ENCODE measurements around the gene C22orf39.

The C22orf39 gene

DNA sequence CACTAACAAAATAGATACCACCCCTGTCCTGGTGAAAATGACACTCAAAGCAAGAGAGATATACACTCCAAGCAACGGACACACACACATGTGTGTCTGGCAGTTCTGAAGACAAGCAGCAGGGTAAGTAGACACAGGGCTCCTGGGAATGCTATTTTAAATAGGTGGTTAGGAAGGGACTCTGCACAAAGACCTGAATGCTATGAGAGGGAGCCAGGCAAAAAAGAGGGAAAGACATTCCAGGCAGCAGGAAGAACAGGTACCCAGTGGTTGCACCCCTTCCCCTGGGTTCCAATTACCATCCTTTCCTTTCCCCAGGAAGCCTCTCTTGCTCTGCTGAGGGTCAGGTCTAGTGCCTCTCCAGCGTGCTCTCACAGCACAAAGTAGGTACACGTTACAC lies 28.5 kb upstream of the C22orf39 start:
- no peak for DNase-seq

DNA sequence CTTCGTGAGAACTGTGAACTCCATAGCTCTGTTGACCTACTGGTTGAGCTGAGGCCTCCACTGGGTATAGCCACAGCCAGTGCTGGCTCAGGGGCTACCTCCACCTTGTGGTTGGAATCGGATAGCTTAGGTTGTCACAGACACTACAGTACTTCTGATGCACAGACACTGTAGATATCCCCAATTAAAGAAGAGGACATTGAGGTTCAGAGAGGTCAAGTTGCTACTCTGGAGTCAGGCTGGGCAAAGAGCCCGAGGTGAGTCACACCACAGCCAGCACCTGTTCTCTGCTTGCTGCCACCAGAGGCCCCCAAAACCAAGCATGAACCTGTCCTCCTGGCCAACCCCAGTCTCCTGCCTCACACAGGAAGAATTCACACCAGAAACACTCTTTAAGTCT lies 26.1 kb upstream of the C22orf39 start:
- DNase-seq = no peak

- no peak for DNase-seq
Observed at GRCh38 chr22:19472233-19472632, 24.7 kb upstream of the C22orf39 start.

DNA sequence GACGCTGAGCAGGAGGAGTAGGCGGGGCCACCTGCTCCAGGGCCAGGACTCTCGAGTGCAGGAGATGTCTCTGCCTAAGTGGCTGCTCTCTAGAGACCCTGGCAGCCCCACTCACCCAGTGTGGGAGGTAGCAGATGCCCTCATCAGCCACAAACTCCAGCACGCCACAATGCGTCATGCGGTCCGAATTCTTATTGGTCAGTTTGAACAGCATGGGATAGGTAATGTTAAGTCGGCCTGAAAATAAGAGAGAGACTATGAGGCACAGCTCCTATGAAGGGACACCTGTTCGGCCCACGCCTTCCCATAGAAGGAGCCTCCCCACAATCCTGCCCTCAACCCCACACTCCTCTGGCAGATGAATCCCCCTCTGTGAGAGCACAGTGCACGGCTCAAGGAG lies 24.1 kb upstream of the C22orf39 start:
- no peak for DNase-seq

DNA sequence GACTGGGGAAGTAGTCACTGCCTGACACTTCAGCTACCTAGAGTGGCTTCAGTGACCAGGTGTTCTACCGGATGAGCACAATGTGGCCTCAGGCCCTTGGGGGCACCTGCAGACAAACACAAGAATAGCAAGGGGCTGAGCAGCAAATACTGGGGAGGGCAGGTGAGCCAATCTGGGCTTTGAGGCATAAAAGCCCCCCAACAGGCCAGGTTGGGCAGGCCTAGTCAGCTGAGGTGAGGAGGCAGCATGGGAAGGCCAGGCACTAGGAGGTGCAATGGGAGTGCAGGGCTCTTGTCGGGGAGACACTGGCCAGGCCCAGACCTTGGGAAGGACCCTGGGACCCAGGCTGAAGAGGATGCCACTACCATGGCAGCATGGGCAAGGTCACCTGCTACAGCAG lies 22.5 kb upstream of the C22orf39 start:
- DNase-seq = no peak

- no peak for DNase-seq
Observed at GRCh38 chr22:19469421-19469820, 21.9 kb upstream of the C22orf39 start.

- DNase-seq = no peak
Observed at GRCh38 chr22:19467912-19468311, 20.4 kb upstream of the C22orf39 start.

- DNase-seq = no peak
Observed at GRCh38 chr22:19466848-19467752, 19.6 kb upstream of the C22orf39 start.

DNA sequence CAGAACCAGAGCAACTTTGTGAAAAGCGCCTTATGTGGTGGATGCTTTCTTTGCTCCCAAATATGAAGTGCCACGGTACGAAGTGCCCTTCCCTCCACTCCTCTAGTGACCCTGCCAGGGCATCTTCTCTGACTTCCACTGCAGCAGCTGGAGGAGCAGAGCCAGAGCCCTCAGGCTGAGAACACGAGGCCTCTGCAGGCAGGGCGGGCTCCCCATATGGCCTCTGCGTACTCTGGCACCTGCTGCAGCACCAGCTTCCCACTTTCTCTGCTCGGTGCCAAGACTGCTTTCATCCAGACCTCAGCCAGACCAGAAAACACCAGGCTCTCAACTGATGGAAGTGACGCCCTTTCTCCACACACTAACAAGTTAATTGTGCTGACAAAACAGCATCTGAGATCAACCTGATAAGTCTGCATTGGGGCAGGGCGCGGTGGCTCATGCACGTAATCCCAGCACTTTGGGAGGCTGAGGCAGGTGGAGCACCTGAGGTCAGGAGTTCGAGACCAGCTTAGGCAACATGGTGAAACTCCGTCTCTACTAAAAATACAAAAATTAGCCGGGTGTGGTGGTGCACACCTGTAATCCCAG lies 18.7 kb upstream of the C22orf39 start:
- no peak for DNase-seq

DNA sequence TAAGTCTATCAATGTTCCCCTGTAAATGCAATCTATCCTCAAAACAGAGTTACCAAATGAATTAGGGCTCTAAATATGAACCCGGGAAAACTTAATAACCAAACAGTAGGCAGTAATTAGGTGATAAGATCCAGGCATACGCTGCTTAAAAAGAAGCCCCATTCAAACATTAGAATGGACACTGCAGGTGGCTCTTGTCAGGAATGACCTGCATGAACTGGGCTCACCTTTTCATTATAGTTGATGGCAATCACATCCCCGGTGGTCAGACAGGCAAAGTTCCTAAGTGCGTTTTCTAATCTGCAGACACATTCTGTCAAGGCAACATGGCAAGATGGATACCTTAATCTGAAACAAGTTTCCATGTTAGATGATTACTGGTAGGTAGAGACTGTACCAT lies 17.5 kb upstream of the C22orf39 start:
- DNase-seq = no peak

DNA sequence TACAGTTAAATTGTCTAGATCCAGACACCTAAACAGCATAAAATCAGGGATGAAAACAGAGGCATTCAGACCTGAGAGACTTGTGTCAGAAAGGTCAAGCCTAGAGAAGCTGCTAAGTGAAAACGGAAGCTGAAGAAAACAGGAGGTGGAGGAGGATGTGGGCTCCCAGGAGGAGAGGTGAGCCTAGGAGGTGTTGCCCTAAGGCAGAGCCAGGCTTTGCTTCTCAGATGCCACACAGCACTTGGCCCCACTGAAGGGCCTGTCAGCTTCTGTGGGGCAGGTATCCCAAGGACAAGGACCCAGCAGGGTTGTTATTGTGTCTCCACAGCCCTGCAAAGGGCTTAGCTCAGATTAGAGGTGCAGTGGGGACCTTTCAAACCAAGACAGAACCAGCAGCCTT lies 17.0 kb upstream of the C22orf39 start:
- DNase-seq = no peak

GRCh38 chr22:19463491-19464469 lies 16.3 kb upstream of the C22orf39 start:
- no peak for DNase-seq

GRCh38 chr22:19463008-19463407 lies 15.5 kb upstream of the C22orf39 start:
- DNase-seq = no peak

DNA sequence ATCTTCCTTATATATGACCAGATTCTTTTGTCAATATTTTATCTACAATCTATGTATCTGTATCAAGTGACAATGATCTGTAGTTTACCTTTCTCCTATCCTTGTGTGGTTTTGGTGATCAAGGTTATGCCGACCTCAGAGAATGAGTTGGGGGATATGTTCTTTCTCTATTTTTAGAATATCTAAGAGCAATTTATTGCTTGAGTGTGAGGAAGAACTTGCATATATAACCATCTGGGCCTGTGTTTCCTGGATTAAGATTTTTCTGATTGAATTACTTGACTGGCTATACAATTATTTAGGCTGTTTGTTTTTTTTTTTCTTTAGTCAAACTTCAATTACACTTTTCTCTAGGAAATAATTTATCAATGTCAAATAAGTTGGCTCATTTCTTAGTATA lies 14.0 kb upstream of the C22orf39 start:
- no peak for DNase-seq

DNA sequence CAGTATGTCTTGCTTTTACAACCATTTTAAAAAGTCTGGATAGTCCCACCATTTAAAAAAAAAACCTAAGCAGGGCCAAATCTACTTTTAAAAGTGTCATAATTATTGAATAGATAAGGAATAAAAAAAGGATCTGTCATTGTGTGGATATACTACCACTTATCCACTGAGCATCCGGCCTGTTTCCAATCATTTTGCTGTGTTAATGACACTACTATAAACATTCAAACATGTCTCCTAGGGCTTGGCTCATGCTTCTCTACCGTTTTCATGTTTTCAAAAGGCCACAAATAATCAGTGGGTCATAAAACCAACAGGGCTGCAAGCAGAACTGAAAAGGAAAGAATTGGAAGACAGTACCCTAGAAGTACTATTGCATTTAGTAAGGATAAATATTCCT lies 12.5 kb upstream of the C22orf39 start:
- no peak for DNase-seq

DNA sequence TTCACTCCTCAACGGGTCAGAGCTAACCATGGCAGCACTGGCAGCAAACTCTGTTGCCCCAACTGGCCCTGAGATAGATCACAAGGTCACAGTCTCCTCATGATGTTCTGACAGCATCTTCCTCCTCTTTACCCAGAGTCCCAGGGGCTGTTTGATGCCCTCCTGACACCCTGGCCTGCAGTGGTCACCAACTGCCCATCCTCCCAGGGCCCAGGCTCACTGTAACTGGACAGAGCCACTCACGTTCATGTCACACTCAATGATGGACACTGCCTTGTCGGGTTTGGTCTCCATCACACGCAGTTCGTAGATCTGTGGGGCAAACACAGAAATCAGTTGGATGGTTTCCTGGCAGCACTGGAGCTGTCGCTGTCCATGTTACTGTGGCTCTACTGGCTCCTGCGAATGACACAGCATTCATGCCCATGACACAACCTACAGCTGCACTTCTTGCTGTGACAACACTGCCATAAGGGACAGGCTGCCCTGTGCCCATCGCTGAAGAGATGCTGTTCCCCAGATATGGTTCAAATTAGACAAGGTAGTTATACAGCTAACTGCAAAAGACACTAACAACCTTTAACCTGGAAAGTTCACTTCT lies 10.4 kb upstream of the C22orf39 start:
- DNase-seq = no peak

- no peak for DNase-seq
Observed at GRCh38 chr22:19456541-19456940, 9.0 kb upstream of the C22orf39 start.

GRCh38 chr22:19455585-19456370 lies 8.3 kb upstream of the C22orf39 start:
- no peak for DNase-seq

DNA sequence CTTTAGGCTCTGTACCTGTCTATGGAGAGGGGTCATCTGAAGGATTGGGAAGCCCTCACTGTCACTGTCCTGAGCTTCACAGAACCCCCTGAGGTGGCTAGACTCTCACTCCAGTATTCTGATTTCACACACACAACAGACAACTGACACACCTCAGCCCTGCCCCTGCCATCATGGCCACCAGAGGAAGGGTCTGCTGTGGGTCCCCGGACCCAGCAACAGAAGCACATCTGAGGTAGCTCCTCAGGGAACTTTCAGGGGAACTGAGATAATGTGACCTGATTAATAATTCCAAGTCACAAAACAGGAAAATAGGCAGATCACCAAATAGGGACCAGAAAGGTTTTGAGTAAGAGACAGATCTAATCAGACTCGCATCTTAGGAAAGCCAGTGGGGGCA lies 7.5 kb upstream of the C22orf39 start:
- DNase-seq = no peak

- no peak for DNase-seq
Observed at GRCh38 chr22:19454156-19454555, 6.6 kb upstream of the C22orf39 start.

DNA sequence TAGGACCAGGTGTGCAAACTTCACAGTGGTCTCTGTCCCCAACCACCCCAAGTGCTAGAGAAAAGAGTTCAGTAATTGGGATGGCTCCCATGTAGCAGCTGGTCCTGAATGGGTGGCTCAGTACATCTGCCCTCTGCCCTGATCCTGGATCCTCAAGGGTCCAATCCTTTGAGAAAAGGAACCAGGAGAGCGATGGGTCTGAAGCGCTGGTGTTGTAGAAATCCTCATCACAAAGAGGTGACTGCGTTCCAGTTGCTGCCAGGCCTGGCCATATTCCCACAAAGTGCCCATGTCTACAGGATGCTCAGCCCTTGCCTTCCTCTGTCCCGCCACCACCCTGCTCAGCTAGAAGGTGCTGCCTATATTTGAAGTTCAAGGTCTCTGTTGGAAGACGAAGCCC lies 6.2 kb upstream of the C22orf39 start:
- no peak for DNase-seq

GRCh38 chr22:19451570-19451969 lies 4.1 kb upstream of the C22orf39 start:
- no peak for DNase-seq
